Amniotic stem cell (primary cell): ENCODE data around the gene ZDHHC14.

ENCODE experiments used
- DNase-seq: peaks from one replicate; lab custom pipeline; 2025; lab: John Stamatoyannopoulos, UW

ZDHHC14 gene

DNA sequence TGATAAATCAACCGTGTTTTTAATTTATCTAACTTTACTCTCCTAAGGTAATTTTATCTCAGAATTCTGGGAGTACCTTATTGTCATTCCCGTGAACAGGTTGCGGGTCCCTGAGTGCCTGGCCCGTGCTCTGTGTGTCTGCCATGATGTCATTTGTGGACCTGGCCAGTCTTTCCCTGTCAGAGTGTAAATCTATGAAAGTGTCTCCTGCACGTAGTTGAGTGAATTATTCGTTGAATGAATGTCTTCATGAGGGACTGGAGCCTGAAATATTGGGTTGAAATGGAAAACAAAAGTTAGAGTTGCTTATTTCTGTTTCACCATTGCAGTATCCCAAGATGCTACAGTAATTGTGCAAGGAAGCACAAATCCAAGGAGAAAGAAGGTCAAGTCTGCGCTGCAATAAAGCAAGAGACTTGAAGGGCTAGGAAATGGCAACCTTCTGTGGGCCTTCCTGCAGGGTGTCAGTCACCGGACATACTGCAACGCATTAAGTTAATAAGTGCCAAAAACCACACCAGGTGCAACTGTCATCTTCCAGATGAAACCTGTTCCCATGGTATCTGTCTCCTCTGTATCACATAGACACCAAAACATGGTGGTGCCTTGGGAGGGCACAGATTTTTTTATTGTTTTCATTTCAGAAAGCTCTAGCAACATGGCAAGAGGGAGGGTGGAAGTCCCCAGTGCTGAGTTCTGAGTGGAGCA lies 135.5 kb downstream of the ZDHHC14 start:
- no peak for DNase-seq

- no peak for DNase-seq
Measured at GRCh38 chr6:157517601-157518359, 136.8 kb downstream of the ZDHHC14 start.

GRCh38 chr6:157518397-157519250 lies 137.6 kb downstream of the ZDHHC14 start:
- DNase-seq, result no peak

DNA sequence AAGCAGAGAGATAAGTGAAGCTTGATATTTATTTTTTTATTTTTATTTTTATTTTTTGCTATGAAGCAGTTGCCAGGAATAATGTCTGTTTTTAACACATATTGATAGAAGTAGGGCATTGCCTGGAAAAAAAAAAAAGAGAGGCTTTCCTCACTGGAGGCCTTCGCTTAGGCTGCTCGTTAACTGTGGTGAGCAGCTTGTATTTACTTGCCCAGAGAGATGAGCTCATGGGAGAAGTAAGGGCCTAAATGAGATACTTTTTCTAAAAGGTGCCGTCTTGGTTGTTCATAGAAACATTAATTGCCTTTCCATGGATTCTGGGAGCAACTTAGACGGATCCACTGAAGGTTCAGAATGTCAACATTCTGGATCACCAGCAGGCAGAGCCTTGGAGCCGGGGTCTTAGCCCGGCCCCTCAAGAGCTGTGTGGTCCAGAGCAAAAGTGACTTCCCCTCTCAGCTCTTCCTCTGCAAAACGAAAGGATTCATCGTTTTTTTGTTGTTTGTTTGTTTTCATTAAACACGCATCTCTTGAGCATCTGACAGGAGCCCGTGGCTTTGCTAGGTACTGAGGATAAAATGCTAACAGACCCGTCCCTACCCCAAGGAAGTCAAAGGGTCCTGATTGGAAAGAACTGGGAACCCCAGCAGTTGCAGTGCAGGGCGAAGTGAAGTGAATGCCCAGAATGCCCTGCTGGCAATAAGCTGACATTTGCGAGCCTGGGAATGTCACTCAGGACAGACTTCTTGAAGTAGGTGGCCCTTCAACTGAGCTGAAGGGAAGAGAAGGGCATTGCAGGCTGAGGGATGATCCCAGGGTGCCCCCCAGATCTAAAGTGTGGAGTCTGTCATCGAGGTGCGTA lies 138.5 kb downstream of the ZDHHC14 start:
- no peak for DNase-seq

- DNase-seq, result no peak
Measured at GRCh38 chr6:157520117-157520406, 139.1 kb downstream of the ZDHHC14 start.

- DNase-seq, result no peak
Measured at GRCh38 chr6:157520596-157521361, 139.8 kb downstream of the ZDHHC14 start.

GRCh38 chr6:157521362-157522335 lies 140.7 kb downstream of the ZDHHC14 start:
- no peak for DNase-seq

DNA sequence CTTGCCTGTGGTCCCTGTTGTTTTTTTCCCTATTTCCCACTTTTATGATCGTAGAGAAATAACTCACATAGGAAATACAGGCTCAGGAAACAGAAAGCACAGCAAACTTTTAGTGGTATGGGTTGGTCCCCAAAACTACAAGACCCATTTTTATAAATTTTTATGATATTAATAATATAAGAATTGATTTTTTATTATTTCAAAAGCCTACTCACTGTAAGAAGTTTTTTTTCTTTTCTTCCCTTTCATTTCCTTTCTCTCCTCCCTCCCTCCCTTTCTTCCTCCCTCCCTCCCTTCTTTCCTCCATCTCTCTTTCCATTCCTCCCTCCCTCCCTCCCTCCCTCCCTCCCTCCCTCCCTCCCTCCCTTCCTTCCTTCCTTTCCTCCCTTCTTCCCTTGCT lies 141.5 kb downstream of the ZDHHC14 start:
- DNase-seq, result no peak

GRCh38 chr6:157524735-157525134 lies 143.7 kb downstream of the ZDHHC14 start:
- DNase-seq, result no peak

GRCh38 chr6:157525292-157525889 lies 144.4 kb downstream of the ZDHHC14 start:
- no peak for DNase-seq

DNA sequence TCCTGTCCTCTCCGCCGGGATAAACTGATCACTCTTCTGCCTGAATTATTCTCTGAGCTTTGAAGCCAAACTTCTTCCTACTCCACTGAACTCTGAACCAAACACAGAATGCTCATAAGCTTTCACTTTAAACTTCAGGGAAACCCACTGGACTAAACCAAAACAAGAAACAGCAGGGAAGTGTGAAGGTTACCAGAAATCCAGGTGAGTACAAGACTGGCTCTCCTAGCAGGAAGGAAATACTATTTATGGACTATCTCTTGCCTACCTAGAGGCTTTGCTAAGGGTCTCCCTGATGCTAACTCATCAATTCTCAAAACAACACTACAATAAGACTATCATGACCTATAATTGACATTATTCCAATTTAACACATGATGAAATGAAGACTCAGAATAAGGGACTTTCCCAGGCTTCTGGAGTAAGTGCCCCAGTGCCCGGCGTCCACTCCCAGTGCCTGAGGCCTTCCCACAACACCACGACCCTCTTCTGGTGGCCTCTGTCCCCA lies 145.0 kb downstream of the ZDHHC14 start:
- no peak for DNase-seq

- DNase-seq, result no peak
Measured at GRCh38 chr6:157527471-157527907, 146.5 kb downstream of the ZDHHC14 start.

DNA sequence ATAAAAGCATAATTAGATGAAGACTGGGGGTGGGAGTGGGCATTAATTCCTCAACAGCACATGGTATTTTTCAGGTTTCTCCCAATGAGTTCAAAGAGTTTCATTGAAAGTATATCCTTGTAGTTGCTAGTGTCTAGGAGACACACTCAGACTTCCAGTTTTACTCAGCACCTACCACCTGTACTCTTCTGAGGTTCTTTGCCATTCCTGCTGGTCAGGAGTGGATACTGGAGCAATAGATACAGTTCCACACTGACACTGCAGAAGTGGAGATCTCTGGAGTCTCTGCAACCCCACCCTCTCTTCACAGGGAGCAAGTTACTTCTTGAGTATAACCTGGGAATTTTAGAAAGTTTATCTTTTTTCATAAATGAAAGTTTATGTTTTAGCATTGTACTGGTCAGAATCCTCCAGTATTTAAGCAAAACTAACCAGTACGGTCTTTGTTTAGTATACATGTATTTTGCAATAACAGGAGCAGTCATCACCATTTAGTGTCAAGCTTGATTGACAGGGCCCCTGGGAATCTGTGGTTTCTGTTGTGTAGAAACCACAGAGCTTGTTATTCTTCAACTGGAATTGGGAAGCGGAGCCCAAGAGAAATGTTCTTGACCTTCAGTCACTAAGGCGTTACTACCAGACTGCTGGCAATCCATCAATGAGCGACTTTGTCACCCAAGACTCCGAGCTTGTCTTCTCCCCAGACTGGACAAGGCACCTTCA lies 148.1 kb downstream of the ZDHHC14 start:
- no peak for DNase-seq

DNA sequence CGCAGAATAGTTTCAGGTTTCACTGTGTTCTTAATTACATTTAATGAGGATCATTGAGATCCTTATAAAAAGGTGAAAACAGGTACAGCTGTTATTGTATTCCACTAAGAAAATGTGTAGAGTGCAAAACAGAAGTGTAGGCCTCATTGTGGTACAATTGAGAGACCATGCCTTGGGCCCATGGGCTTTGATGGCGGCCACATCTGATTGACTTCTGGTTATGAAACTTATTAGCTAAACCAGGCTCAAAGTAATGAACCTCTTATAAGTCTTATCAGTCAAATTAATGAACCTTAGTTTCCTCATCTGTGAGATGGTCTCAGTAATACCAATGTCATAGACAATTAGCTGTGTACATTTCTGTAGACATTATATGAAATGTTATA lies 148.7 kb downstream of the ZDHHC14 start:
- DNase-seq, result no peak

DNA sequence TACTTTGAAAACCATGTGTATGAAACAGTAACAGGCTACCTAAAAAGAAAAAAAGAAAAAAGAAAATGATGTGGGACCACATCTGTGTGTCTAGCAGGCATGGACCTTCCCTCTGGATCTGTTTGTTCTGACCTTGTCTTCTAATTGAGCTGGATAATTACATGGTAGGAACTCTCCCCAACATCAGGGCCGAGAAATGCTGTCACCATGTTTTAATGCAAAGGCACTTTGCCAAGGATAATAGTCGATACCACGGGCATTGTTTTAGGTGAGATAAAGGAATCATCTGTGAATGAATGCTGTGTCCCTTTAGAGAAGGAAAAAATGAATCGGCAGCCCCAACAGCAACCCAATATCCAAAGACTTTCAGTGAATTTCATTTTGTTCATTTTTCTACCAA lies 149.1 kb downstream of the ZDHHC14 start:
- no peak for DNase-seq

DNA sequence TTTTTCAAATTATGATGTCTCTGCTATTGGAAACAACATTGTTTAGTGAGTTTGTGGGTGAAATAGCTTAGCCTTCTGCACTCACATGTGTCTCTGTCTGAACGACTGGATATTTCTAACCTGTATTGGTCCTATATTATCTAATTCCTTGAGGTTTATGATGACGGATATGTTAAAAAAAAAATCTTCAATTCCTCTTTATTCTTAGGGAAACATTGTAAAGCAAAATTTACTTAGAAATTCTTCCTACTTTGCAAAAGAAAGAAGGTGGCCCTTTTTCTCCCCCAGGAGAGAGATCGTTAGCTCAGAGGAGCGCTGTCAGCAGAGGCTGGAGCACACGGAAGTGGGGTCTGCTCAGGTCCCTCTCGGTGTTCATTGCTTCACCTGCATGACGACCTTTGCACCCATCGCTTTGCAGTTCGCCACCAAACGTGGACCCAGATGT lies 149.8 kb downstream of the ZDHHC14 start:
- no peak for DNase-seq

DNA sequence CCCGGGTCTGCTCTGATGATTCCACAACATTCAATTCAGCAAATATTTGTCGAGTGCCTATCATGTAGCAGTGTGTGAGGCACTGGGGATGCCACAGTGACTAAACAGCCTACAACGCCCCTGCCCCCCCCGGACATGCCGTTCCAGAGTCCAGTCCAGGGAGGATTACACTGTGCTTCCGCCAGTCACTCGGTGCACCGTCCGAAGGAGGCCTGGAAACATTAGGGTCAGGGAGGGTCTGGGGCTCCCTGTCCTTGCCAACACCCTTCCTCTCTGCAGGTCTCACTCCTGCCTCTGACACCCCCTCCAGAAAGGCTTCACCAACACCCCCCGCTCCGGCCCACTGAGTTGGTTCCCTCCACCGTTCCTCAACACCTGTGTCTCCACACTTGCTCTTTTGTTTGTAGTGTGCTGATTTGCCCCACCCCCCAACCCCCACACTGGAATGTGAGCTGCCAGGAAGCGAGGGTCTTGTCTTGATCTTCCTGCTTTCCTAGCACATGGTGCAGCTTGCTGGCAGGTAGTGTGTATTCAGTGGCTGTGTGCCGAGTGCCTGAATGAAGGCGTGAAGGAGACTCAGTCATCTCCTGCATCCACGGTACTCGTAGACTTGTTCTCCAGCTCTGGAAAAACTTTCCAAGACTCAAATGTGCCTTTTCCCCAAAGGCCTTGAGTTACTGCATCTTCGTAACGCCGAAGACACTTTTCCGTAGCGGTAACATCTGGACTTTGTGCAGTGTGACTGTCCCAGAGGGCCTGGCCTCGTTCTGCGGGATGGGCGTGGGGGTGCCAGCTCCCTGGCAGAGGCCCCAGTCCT lies 150.4 kb downstream of the ZDHHC14 start:
- no peak for DNase-seq

DNA sequence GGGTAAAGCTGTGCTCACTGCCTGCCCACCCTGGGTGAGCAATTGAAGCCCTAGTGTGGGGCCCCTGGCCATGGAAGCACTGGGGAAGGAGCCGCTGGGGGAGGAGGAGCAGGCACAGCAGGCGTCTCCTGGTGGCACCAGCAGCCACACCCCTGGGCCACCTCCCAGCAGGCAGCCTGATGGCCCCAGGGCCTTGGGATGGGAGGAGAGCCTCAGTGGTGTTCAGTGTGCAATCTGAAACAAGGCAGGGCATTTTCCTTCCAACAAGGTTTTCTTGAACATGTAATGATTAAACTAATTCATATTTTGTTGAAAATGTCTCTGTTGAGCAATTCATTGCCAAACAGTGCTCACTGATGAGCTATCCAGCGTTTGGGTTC lies 151.0 kb downstream of the ZDHHC14 start:
- no peak for DNase-seq
